ENCODE results near the gene SMCR8. TPM values are rescaled to one million over a fixed set of nuclear protein-coding genes. Genes with fewer than 3 reads are reported as not detected.

Gene SMCR8
- total and polyA plus RNA-seq, 2 of the 13 experiments (the other 11 are each of a cell fraction or from before 2014, with no cell fraction given): 7.6 to 11.8 TPM

GRCh38 chr17:18363101-18364049 is 48.3 kb downstream of the SMCR8 start, which contains the start of gene SHMT1 (continued):
- TF ChIP-seq, protein P1, sequence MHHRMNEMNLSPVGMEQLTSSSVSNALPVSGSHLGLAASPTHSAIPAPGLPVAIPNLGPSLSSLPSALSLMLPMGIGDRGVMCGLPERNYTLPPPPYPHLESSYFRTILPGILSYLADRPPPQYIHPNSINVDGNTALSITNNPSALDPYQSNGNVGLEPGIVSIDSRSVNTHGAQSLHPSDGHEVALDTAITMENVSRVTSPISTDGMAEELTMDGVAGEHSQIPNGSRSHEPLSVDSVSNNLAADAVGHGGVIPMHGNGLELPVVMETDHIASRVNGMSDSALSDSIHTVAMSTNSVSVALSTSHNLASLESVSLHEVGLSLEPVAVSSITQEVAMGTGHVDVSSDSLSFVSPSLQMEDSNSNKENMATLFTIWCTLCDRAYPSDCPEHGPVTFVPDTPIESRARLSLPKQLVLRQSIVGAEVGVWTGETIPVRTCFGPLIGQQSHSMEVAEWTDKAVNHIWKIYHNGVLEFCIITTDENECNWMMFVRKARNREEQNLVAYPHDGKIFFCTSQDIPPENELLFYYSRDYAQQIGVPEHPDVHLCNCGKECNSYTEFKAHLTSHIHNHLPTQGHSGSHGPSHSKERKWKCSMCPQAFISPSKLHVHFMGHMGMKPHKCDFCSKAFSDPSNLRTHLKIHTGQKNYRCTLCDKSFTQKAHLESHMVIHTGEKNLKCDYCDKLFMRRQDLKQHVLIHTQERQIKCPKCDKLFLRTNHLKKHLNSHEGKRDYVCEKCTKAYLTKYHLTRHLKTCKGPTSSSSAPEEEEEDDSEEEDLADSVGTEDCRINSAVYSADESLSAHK (CRISPR knock-in tag; IDR thresholded peaks at IDR 0.05; ENCODE audit: borderline replicate concordance): no peak
- no peak for TF ChIP-seq LBX2 (CRISPR knock-in tag; IDR thresholded peaks at IDR 0.05; ENCODE audit: borderline replicate concordance)
- TF ChIP-seq NFE2L2 (IDR thresholded peaks at IDR 0.05; ENCODE audit: low read length): no peak
- TF ChIP-seq XRCC5 (optimal IDR thresholded peaks at IDR 0.05; ENCODE audit: low read length): no peak
- TF ChIP-seq SMYD3 (CRISPR knock-in tag; IDR thresholded peaks at IDR 0.05): peak; percentile 66; the same call in 1 of the 2 replicates
- no peak for TF ChIP-seq EED (CRISPR knock-in tag; IDR thresholded peaks at IDR 0.05)
- TF ChIP-seq ZNF724P (CRISPR knock-in tag; IDR thresholded peaks at IDR 0.05; ENCODE audit: borderline replicate concordance): peak; percentile 46; the same call in 1 of the 2 replicates
- no peak for TF ChIP-seq MIER3 (CRISPR knock-in tag; IDR thresholded peaks at IDR 0.05; ENCODE audit: borderline replicate concordance)
- TF ChIP-seq ARNTL (CRISPR knock-in tag; IDR thresholded peaks at IDR 0.05): peak; percentile 93
- no peak for TF ChIP-seq RORA (CRISPR knock-in tag; IDR thresholded peaks at IDR 0.05)
- no peak for TF ChIP-seq MYNN (CRISPR knock-in tag; IDR thresholded peaks at IDR 0.05; ENCODE audit: low read depth)
- no peak for TF ChIP-seq KAT2B (IDR thresholded peaks at IDR 0.05; ENCODE audit: borderline replicate concordance, low read depth, low read length)
- TF ChIP-seq ZFP37 (CRISPR knock-in tag; IDR thresholded peaks at IDR 0.05; ENCODE audit: borderline replicate concordance): peak; percentile 59; the same call in 1 of the 2 replicates
- peak; percentile 78 for TF ChIP-seq ZNF574 (CRISPR knock-in tag; IDR thresholded peaks at IDR 0.05)
- no peak for TF ChIP-seq RBM22 (optimal IDR thresholded peaks at IDR 0.05; ENCODE audit: low read length)
- TF ChIP-seq RARG (CRISPR knock-in tag; IDR thresholded peaks at IDR 0.05; ENCODE audit: low read depth): no peak
- no peak for TF ChIP-seq GPN1 (CRISPR knock-in tag; IDR thresholded peaks at IDR 0.05; ENCODE audit: borderline replicate concordance)
- TF ChIP-seq PHF21A (CRISPR knock-in tag; IDR thresholded peaks at IDR 0.05): peak; percentile 79; the same call in 1 of the 2 replicates
- TF ChIP-seq ZNF883 (CRISPR knock-in tag; IDR thresholded peaks at IDR 0.05; ENCODE audit: not compliant biosample characterization): peak; percentile 47
- TF ChIP-seq BCL3 (CRISPR knock-in tag; IDR thresholded peaks at IDR 0.05): no peak; the same call in 1 of the 2 replicates
- peak; percentile 46; the same call in 1 of the 2 replicates for TF ChIP-seq IRF2 (CRISPR knock-in tag; IDR thresholded peaks at IDR 0.05)
- TF ChIP-seq DR1 (CRISPR knock-in tag; IDR thresholded peaks at IDR 0.05): peak; percentile 93
